Measurements from ENCODE around the gene INPP5A. TPM values are rescaled to one million over a fixed set of nuclear protein-coding genes. Genes with fewer than 3 reads are reported as not detected.

The INPP5A gene
- total and polyA plus RNA-seq, 10 of the 15 experiments (the other 5 are each of a cell fraction or from before 2014, with no cell fraction given): 0.52 to 15.0 (median 6.3) TPM

DNA sequence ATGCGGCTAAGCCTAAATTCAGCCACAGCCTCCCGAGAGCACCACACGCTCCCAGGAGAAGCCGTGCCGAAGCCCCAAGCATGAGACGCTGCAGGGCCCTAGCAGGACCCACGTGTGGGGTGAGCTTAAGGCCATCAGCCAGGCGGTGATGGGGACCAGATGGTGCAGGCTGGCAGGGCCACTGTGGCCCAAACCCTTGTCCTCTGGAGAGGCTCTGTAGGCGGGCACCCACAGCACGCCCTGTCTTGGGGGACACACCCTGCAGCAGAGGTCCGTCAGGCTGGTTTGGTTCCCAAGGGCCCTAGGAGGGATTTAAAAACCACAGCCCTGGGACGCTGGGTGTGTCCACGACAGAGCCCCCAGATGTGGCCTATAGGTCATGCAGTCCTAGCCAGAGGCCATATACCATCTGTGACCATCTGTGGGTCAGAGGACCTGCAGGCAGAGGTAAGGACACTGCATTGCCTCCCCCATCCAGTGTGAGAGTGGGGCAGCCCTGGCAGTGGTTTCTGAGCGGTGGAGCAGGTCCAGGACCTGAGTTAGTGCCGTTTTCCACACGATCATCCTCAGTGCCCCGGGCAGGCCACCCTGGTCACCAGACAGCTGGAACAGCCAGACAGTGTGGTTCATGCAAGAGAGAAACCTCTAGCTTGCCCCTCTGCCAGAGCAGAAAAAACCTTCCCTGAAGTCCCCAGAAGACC is 39.6 kb upstream of the INPP5A start:
- no peaks in the 10 kb centered on the region for H3K4me1 ChIP-seq (ENCODE audit: control insufficient read depth, insufficient read depth, low read length)
- RAD21 ChIA-PET (ENCODE audit: unreplicated experiment): no interaction called here
- no peaks in the 10 kb centered on the region for H4K20me1 ChIP-seq (ENCODE audit: control insufficient read depth, insufficient read depth)
- in situ Hi-C loops (cut with MboI): no loop called here
- BruUV-seq (replicated peaks): no TSS peak
- peaks cover 0 to 2% of the 10 kb centered on the region in 2 experiments; a peak in 2 of 4 replicates for H3K27me3 ChIP-seq (replicated peaks in 1 of 2; ENCODE audit: control insufficient read depth in 2 of 2, insufficient read depth in 2 of 2, low read length in 1 of 2)
- DNase-seq (ENCODE audit: low read depth, low spot score) (no peak), FAIRE-seq (no peak), ATAC-seq (no peak)
- intact Hi-C loops (cut with micrococcal nuclease; ENCODE audit: unreplicated experiment): no loop called here
- SMC1A ChIA-PET (ENCODE audit: uncharacterized antibody, unreplicated experiment): interaction anchor here (1.2 kb wide), 1 partner anchor 41 kb away, joined by 3 read pairs; no protein-coding TSS in a partner anchor
- no peak for TF ChIP-seq NR2C2 (IDR thresholded peaks at IDR 0.05; ENCODE audit: borderline replicate concordance, control insufficient read depth, insufficient read length, low read depth)
- TF ChIP-seq SRF (IDR thresholded peaks at IDR 0.05; ENCODE audit: low read depth in 2 of 2, low read length in 2 of 2): no peak
- TF ChIP-seq, protein P1, sequence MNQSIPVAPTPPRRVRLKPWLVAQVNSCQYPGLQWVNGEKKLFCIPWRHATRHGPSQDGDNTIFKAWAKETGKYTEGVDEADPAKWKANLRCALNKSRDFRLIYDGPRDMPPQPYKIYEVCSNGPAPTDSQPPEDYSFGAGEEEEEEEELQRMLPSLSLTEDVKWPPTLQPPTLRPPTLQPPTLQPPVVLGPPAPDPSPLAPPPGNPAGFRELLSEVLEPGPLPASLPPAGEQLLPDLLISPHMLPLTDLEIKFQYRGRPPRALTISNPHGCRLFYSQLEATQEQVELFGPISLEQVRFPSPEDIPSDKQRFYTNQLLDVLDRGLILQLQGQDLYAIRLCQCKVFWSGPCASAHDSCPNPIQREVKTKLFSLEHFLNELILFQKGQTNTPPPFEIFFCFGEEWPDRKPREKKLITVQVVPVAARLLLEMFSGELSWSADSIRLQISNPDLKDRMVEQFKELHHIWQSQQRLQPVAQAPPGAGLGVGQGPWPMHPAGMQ (IDR thresholded peaks at IDR 0.05; ENCODE audit: borderline replicate concordance): no peak
- TF ChIP-seq GABPA (IDR thresholded peaks at IDR 0.05; ENCODE audit: low read depth): no peak
- TF ChIP-seq NFYB (IDR thresholded peaks at IDR 0.05; ENCODE audit: insufficient read depth, low read depth, low read length): no peak
- no peak for TF ChIP-seq RCOR1 (conservative IDR thresholded peaks at IDR 0.05; ENCODE audit: low read depth, low read length)
- no peak for TF ChIP-seq ZNF622 (IDR thresholded peaks at IDR 0.05)
- no peak for TF ChIP-seq CREM (IDR thresholded peaks at IDR 0.05; ENCODE audit: low read depth)
- TF ChIP-seq, protein P2, sequence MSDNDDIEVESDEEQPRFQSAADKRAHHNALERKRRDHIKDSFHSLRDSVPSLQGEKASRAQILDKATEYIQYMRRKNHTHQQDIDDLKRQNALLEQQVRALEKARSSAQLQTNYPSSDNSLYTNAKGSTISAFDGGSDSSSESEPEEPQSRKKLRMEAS (IDR thresholded peaks at IDR 0.05; ENCODE audit: low read depth, low read length): no peak
- TF ChIP-seq JUND (IDR thresholded peaks at IDR 0.05; ENCODE audit: low read depth, low read length): no peak
- no peak for TF ChIP-seq SIN3A (IDR thresholded peaks at IDR 0.05; ENCODE audit: low read depth, low read length)
- no peak for TF ChIP-seq HDAC2 (IDR thresholded peaks at IDR 0.05)
- no peak for TF ChIP-seq YBX1 (IDR thresholded peaks at IDR 0.05)
- H3K9me3 ChIP-seq (replicated peaks; ENCODE audit: control insufficient read depth, insufficient read depth, low read length): no peaks in the 10 kb centered on the region
- no peak overlapping the region for H3K27ac ChIP-seq (ENCODE audit: control insufficient read depth, insufficient read depth)
- H3K4me3 ChIP-seq: no peak overlapping the region
- POLR2A ChIA-PET: no interaction called here
- H3K36me3 ChIP-seq (ENCODE audit: control insufficient read depth in 2 of 2, insufficient read depth in 2 of 2, low read length in 1 of 2): no peaks in the 10 kb centered on the region
- CTCF ChIA-PET: no interaction called here
- WGBS (ENCODE audit: insufficient coverage, insufficient replicate concordance, low lambda C conversion rate, missing lambda C conversion rate): 24% methylated on average over 17 of the region's 17 CpGs
- H3K4me2 ChIP-seq (ENCODE audit: control insufficient read depth, insufficient read depth): no peak overlapping the region
- H3K79me2 ChIP-seq (ENCODE audit: control insufficient read depth, insufficient read depth, low read length): no peaks in the 10 kb centered on the region
- no peak overlapping the region for H2AFZ ChIP-seq (ENCODE audit: control insufficient read depth, low read depth, low read length)
- H3K9ac ChIP-seq (ENCODE audit: control insufficient read depth, insufficient read depth, low read length): no peak overlapping the region

Data from GM12878 (cell line).